ENCODE data around the gene TAMM41. TPM values are rescaled to one million over a fixed set of nuclear protein-coding genes. Genes with fewer than 3 reads are reported as not detected.

TAMM41 gene
- total and polyA plus RNA-seq, 2 donors (not counting 1 experiment from before 2014, with no cell fraction given): 5.6 to 9.0 TPM

DNA sequence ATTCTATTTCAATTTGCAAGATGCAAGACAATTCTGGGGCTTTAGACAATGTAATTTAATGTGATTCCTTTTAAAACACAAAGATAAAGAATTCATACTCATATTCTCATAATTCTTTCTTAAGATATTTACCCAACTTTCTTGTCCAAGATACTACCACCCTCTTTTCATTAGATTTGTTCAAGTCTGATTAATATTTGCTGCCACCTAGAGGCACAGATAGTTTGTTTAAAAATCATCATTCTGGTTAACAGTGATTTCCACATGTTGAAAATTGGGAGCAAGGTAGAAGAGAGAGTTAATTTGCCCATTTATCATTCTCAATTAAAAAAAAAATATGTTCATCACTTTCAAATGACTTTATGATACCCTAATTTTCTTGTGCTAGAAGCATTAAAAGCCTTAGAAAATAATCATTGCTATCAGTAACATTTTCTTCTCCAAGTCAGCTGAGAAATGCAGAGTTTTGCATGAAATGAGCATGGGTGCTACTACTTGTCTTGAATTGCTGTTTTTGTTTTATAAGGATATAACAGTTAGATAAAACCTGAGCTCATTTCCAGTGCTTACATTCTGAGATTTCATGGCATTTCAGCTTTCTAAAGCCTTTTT, 11.6 kb downstream of the TAMM41 start:
- no peak overlapping the region for H3K9ac ChIP-seq (ENCODE audit: insufficient read depth, low read length)
- no peaks in the 10 kb centered on the region for H3K27me3 ChIP-seq (ENCODE audit: control insufficient read depth, insufficient read depth, low read length)
- TF ChIP-seq EZH2 (IDR thresholded peaks at IDR 0.05; ENCODE audit: low read length, missing control alignments): no peak
- TF ChIP-seq, protein P1, sequence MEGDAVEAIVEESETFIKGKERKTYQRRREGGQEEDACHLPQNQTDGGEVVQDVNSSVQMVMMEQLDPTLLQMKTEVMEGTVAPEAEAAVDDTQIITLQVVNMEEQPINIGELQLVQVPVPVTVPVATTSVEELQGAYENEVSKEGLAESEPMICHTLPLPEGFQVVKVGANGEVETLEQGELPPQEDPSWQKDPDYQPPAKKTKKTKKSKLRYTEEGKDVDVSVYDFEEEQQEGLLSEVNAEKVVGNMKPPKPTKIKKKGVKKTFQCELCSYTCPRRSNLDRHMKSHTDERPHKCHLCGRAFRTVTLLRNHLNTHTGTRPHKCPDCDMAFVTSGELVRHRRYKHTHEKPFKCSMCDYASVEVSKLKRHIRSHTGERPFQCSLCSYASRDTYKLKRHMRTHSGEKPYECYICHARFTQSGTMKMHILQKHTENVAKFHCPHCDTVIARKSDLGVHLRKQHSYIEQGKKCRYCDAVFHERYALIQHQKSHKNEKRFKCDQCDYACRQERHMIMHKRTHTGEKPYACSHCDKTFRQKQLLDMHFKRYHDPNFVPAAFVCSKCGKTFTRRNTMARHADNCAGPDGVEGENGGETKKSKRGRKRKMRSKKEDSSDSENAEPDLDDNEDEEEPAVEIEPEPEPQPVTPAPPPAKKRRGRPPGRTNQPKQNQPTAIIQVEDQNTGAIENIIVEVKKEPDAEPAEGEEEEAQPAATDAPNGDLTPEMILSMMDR (conservative IDR thresholded peaks at IDR 0.05 in 1 of 2, IDR thresholded peaks at IDR 0.05 in 1 of 2; ENCODE audit: low read depth in 1 of 2, low read length in 2 of 2): peak in 1 of 2 donors; percentile 47
- no peaks in the 10 kb centered on the region for H3K9me3 ChIP-seq (ENCODE audit: control insufficient read depth, insufficient read depth, low read depth, low read length)
- DNase-seq (ENCODE audit: low read depth in 2 of 2): peak; percentile 11 to 61
- H3K36me3 ChIP-seq (ENCODE audit: control insufficient read depth, insufficient read depth, low read length): peaks cover 12% of the 10 kb centered on the region
- H3K79me2 ChIP-seq (ENCODE audit: control insufficient read depth, insufficient read depth, low read length): no peaks in the 10 kb centered on the region
- H3K4me2 ChIP-seq (ENCODE audit: extremely low read depth, insufficient read depth, low read length): no peak overlapping the region
- no peak overlapping the region for H3K4me3 ChIP-seq (replicated peaks in 1 of 4; ENCODE audit: control extremely low read depth in 1 of 4, insufficient read depth in 1 of 4, low read depth in 3 of 4, low read length in 4 of 4)
- H4K20me1 ChIP-seq (ENCODE audit: control insufficient read depth, extremely low read depth, insufficient read depth, low read length): no peaks in the 10 kb centered on the region
- H2AFZ ChIP-seq (ENCODE audit: low read length): no peak overlapping the region
- H3K27ac ChIP-seq (ENCODE audit: insufficient read depth, low read length): no peak overlapping the region
- H3K4me1 ChIP-seq (ENCODE audit: control insufficient read depth, extremely low read depth, insufficient read depth, low read length): no peaks in the 10 kb centered on the region

DNA sequence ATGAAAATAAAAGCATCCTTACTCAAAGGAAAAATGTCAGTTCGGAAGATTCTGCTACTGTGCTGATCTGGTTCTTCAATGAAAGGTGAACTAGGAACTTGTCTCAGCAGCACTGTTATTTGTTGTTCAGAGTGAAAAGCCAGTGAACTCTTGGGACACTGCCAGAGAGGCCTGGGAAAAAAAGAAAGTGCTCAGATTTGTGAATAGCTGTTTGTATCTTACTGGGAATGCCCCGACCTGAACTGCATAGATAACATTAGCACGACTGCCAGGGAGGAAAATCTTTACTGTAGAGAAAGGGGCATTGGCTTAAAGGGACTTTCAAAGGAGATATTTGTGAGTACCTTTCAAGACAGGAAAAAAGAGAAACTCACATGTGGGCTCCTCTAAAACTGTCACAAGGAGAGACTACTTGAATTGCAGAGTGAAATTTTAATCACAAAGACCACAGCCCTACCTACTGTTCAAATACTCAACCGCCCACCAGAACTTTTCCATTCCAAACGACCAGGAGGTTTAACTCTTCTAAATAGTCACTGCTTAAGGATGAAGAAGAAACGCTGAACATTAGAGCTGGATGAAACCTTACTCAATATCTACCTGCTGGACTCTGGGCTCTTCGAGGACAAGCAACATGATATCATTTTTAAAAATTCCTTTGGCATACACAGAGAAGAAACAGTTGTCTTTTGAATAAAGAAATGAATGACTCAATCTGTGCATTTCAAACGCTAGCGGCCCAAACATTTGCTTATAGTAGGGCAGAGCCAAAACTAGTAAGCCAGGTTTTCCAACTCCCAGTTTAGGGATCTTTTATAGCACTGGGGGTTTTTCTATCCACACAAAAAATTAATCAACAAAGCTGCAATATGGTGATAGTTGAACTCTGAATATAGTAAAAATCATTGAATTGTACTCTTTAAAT, 13.4 kb downstream of the TAMM41 start:
- TF ChIP-seq EZH2 (IDR thresholded peaks at IDR 0.05; ENCODE audit: low read length, missing control alignments): no peak
- TF ChIP-seq, protein P1 (conservative IDR thresholded peaks at IDR 0.05 in 1 of 2, IDR thresholded peaks at IDR 0.05 in 1 of 2; ENCODE audit: low read depth in 1 of 2, low read length in 2 of 2): no peak
- no peaks in the 10 kb centered on the region for H3K4me1 ChIP-seq (ENCODE audit: control insufficient read depth, extremely low read depth, insufficient read depth, low read length)
- peak in 1 of 2 donors; percentile 8 for DNase-seq (ENCODE audit: low read depth in 2 of 2)
- no peaks in the 10 kb centered on the region for H3K27me3 ChIP-seq (ENCODE audit: control insufficient read depth, insufficient read depth, low read length)
- H3K27ac ChIP-seq (ENCODE audit: insufficient read depth, low read length): no peak overlapping the region
- no peak overlapping the region for H3K4me3 ChIP-seq (replicated peaks in 1 of 4; ENCODE audit: control extremely low read depth in 1 of 4, insufficient read depth in 1 of 4, low read depth in 3 of 4, low read length in 4 of 4)
- no peak overlapping the region for H3K4me2 ChIP-seq (ENCODE audit: extremely low read depth, insufficient read depth, low read length)
- no peak overlapping the region for H3K9ac ChIP-seq (ENCODE audit: insufficient read depth, low read length)
- H3K79me2 ChIP-seq (ENCODE audit: control insufficient read depth, insufficient read depth, low read length): no peaks in the 10 kb centered on the region
- no peaks in the 10 kb centered on the region for H3K9me3 ChIP-seq (ENCODE audit: control insufficient read depth, insufficient read depth, low read depth, low read length)
- no peak overlapping the region for H2AFZ ChIP-seq (ENCODE audit: low read length)
- peaks cover 10% of the 10 kb centered on the region for H3K36me3 ChIP-seq (ENCODE audit: control insufficient read depth, insufficient read depth, low read length)
- no peaks in the 10 kb centered on the region for H4K20me1 ChIP-seq (ENCODE audit: control insufficient read depth, extremely low read depth, insufficient read depth, low read length)

DNA sequence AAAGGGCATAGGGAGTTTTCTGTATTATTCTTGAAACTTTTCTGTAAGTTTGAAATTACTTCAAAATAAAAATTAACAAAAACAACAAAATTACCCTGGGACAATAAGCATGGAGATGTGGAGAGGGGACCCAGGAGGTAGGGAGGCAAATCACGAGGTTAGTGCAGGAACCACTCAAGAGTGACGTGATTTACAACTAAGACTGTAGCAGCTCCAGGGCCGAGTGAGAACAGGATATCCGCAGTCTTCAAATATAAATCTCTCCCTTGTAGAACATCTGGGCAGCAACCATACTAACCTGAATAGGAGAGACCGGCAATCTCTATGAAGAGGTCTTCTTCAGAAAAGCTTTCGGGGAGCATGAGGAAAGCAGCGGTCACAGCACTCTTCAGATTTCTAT, 17.3 kb downstream of the TAMM41 start:
- no peaks in the 10 kb centered on the region for H3K9me3 ChIP-seq (ENCODE audit: control insufficient read depth, insufficient read depth, low read depth, low read length)
- TF ChIP-seq, protein P1 (conservative IDR thresholded peaks at IDR 0.05 in 1 of 2, IDR thresholded peaks at IDR 0.05 in 1 of 2; ENCODE audit: low read depth in 1 of 2, low read length in 2 of 2): no peak
- TF ChIP-seq EZH2 (IDR thresholded peaks at IDR 0.05; ENCODE audit: low read length, missing control alignments): no peak
- peaks cover 6% of the 10 kb centered on the region for H3K36me3 ChIP-seq (ENCODE audit: control insufficient read depth, insufficient read depth, low read length)
- no peak overlapping the region for H2AFZ ChIP-seq (ENCODE audit: low read length)
- H4K20me1 ChIP-seq (ENCODE audit: control insufficient read depth, extremely low read depth, insufficient read depth, low read length): no peaks in the 10 kb centered on the region
- H3K4me1 ChIP-seq (ENCODE audit: control insufficient read depth, extremely low read depth, insufficient read depth, low read length): no peaks in the 10 kb centered on the region
- H3K27ac ChIP-seq (ENCODE audit: insufficient read depth, low read length): no peak overlapping the region
- H3K9ac ChIP-seq (ENCODE audit: insufficient read depth, low read length): no peak overlapping the region
- DNase-seq (ENCODE audit: low read depth in 2 of 2): no peak
- no peaks in the 10 kb centered on the region for H3K27me3 ChIP-seq (ENCODE audit: control insufficient read depth, insufficient read depth, low read length)
- no peak overlapping the region for H3K4me3 ChIP-seq (replicated peaks in 1 of 4; ENCODE audit: control extremely low read depth in 1 of 4, insufficient read depth in 1 of 4, low read depth in 3 of 4, low read length in 4 of 4)
- no peaks in the 10 kb centered on the region for H3K79me2 ChIP-seq (ENCODE audit: control insufficient read depth, insufficient read depth, low read length)
- H3K4me2 ChIP-seq (ENCODE audit: extremely low read depth, insufficient read depth, low read length): no peak overlapping the region
